IPS-18c (cell line): ENCODE measurements around the gene C1orf105.
A peak's percentile ranks its signal among the peaks of the same experiment; 100 is the strongest.

Experiments
- H3K4me3 ChIP-seq: 2 replicates; pipeline ENCODE4 v1.7.0; 2013; ENCODE audit warnings: low read depth, mild to moderate bottlenecking, low read length, moderate library complexity; ENCODE audit not compliant: insufficient read depth
- H3K9me3 ChIP-seq: one replicate; pipeline ENCODE4 v1.6.1; 2013; ENCODE audit warnings: mild to moderate bottlenecking, low read length, moderate library complexity; ENCODE audit not compliant: control insufficient read depth, insufficient read depth

The C1orf105 gene

GRCh38 chr1:172443666-172444453 lies 23.4 kb downstream of the C1orf105 start, which contains the start of gene PIGC:
Gene PIGC (minus strand): TSS chr1:172444069. CDS start chr1:172442622, 1,447 bp downstream.
- no peaks in the 10 kb centered on the region for H3K9me3 ChIP-seq
- H3K4me3 ChIP-seq: peak within 1 kb of the TSS; percentile 88

DNA sequence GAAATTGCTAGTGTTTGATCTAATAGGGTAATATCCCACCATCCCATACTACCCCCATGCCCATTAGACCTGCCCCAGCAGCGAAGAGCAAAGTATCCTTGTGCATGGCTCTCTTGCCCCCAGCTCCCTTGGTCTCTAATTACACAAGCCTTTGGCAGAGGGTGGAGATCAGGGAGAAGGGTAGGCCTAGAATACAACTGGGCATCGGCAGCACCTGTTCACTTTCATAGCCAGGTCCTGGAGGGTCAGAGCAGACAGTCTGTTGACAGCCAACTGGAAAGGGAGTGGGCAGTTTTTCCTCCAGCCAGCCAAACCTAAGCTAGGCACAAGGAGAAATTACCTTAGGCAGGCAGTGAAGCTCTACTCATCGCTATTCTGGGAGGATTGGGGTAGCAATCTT lies 26.1 kb downstream of the C1orf105 start:
- Histone ChIP-seq H3K4me3 (no peak overlapping the region), H3K9me3 (peaks cover 2% of the 10 kb centered on the region)

DNA sequence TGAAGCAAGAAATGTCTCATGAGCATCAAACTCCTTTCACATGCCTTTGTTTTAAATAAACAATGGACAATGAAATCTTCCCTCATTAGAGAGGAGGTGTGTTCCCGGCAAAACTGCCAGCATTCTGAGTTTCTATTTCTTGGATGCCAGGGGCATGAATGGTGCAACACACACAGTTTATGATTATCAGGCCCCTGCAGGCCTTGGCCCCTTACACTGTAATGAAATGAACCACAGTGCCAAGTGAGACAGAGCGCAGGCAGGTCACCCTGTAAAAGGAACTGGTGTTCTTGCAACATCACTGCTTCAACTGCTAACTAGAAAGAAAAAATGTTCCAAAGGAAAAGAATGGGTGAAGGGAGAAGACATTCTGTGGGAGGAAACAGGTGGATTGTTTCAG lies 27.2 kb downstream of the C1orf105 start:
- no peak overlapping the region for H3K4me3 ChIP-seq

GRCh38 chr1:172448995-172449584 lies 28.6 kb downstream of the C1orf105 start:
- Histone ChIP-seq H3K9me3 (peaks cover 2% of the 10 kb centered on the region), H3K4me3 (no peak overlapping the region)

More for the DNA sequence above, 27.2 kb downstream of the C1orf105 start:
- H3K9me3 ChIP-seq: peaks cover 2% of the 10 kb centered on the region

DNA sequence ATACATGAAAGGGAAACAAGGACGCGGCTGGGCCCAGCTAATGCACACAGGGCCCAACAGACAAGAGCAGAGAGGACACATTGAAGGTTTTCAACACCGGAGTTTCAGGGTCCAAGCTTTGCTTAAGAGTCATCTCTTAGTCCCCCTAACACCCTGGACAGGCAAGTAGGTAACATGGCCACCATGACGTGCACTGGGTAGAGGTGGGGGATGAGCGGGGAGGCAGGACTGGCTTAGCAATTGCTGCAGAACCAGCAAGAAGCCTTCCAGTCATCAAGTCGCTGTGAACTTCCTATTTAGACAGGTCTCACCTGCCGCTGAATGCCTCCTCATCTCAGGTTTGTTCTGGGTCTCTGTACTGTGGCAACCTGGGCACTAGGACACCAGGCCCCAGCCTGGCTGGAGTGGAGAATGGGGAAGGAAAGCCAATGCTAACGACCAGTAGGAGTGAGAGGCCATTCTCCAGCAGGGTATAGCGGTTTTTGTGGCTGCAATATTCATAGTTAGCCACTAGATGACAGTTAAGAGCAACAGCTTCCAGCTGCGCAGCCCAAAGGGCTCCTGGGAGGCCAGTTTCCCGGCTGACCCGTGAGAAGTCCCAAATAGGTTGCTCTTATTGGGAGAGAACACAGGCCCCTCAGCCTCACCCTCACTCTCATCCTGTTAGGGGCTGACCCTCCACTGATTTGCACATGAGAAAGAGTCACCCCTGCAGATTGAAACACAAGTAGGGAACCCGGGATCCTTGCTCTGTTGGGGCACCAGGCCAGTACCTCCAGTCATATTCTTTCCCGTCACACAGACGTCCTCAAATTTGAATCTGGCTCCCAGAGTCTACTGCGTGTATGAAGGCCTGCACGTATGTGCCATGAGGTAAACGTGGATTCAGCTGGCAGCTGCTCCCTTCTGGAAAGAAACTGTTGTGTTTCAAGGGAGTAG lies 29.4 kb downstream of the C1orf105 start:
- Histone ChIP-seq H3K9me3 (peaks cover 2% of the 10 kb centered on the region), H3K4me3 (no peak overlapping the region)

GRCh38 chr1:172450524-172450885 lies 30.0 kb downstream of the C1orf105 start:
- peaks cover 2% of the 10 kb centered on the region for H3K9me3 ChIP-seq

DNA sequence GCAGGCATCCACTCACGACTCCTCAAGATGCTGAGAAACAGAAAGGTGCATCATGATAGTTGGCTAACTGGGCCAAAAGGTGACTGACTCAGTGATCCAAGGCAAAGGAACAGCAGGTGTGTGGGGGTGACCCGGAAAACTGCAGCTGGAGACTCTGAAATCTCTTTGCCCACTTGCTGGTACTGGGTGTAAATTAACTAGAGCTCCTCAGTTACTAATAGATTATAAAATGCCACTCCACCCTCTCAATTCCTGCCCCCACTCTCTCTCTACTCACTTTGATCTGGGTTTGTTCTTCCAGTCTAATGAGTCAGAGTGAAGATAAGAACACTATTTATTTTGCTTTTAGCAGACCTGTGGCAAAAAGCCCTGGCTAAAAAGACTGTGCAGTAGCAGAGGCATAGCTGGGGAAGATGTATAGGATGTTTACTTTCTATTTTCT lies 30.5 kb downstream of the C1orf105 start:
- Histone ChIP-seq H3K9me3 (peaks cover 2% of the 10 kb centered on the region), H3K4me3 (no peak overlapping the region)

More at GRCh38 chr1:172450524-172450885, 30.0 kb downstream of the C1orf105 start:
- no peak overlapping the region for H3K4me3 ChIP-seq

DNA sequence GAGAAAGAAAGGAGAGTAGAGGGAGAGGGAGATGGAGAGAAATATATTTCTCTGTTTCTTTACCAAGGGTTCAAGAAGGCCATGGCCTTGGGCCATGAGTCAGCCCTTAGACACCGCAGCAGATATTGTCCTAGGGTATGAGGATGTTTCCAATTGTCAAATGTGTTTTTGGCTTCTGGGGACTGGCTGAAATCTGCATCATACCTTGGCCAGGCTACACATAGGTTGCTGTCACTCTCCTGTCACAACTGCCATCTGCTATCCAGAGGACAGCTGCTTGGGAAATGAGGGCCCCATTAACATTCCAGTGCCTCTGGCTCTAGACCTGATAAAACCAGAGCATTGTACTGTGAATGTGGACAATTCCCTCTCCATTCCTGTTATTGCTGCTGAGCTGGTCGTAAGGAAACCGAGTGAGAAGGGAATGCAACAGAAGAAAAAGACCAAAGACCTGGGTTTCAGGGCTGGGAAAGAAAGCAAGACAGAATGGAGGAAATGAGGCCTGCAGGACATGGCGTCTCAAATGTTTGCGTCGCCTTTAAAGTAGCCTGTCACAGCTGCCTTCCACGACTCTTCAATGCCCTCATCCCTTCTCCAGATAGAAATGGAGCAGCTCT lies 32.2 kb downstream of the C1orf105 start:
- Histone ChIP-seq H3K9me3 (peaks cover 2% of the 10 kb centered on the region), H3K4me3 (no peak overlapping the region)

- Histone ChIP-seq H3K4me3 (no peak overlapping the region), H3K9me3 (peaks cover 2% of the 10 kb centered on the region)
Observed at GRCh38 chr1:172453153-172453545, 32.7 kb downstream of the C1orf105 start.

DNA sequence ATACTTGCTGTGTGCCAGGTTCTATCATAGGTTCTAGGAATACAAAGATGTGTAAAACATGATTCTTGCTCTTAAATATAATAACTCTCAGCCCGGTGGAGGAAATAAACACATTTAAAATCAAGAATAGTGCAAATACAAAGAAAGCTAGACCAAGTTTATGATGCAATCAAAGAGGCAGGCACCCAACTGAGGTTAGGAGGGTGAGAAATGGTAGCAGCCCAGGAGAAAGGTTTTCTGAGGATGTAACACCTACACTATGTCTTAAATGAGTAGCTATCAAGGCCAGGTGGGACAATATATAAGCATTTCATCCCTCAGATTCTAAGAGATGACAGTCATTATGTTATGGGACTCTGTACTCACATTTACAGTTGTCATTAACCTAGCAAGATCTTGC lies 33.1 kb downstream of the C1orf105 start:
- no peak overlapping the region for H3K4me3 ChIP-seq
- H3K9me3 ChIP-seq: peaks cover 2% of the 10 kb centered on the region

DNA sequence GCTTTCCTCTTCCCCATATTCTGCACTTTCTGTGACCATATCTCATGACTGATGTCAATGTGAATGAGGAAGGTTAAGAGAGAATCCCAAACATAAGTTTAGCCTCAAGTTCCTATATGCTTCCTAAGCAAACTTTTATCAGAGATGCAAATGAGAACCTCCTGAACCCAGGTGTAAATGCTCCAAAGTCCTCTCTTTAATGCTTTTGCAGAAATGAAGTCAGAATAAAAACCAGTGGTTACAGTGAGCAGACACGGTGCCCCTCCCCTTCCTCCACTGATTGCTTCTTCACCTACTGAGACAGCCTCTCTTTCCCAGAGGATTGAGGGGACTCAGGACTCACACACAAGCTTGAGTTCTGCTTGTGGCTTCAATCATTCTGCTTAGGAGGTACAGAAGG lies 35.0 kb downstream of the C1orf105 start:
- H3K4me3 ChIP-seq: no peak overlapping the region
- no peaks in the 10 kb centered on the region for H3K9me3 ChIP-seq

- Histone ChIP-seq H3K9me3 (no peaks in the 10 kb centered on the region), H3K4me3 (no peak overlapping the region)
Observed at GRCh38 chr1:172456344-172456769, 35.9 kb downstream of the C1orf105 start.

- no peak overlapping the region for H3K4me3 ChIP-seq
- H3K9me3 ChIP-seq: no peaks in the 10 kb centered on the region
Observed at GRCh38 chr1:172457479-172458130, 37.1 kb downstream of the C1orf105 start.

DNA sequence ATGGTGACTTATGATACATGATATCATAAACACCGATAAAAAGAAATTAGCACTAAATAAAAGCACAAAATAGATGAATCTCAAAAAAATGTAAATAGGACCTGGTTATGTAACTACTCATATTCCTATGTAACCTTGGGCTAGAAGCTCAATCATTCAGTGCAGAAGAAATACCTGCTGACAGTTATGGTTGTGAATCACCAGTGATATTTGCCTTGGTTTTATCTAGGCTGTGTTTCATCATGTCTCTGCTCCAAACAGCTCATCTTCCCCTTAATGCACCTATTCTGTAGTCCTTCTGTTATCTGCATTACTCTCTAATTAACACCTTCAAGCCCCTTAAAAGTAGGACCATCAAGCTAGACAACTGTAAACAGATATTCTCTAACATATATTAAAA lies 39.7 kb downstream of the C1orf105 start:
- H3K4me3 ChIP-seq: no peak overlapping the region
- no peaks in the 10 kb centered on the region for H3K9me3 ChIP-seq

DNA sequence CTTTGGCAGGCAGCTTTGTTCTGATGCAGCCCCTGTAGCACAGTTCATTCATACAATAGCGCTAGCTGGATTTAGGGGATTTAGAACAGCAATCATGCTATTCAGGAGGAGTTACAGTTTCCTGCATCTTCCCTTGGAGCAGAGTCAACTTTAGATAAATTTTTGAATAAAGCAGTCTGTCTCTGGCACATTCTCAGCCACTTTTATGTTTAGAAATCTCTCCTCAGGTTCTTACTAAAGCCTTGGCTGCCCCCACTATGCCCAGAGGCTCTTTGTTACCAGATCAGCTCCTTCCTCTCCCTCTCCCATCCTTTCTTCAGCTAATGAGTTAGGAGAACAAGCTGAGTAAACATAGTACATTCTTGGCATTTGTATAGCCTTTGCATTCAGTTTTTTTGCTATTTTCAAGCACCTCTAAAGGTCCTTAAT lies 40.4 kb downstream of the C1orf105 start:
- Histone ChIP-seq H3K9me3 (no peaks in the 10 kb centered on the region), H3K4me3 (no peak overlapping the region)

GRCh38 chr1:172465617-172466016 lies 45.1 kb downstream of the C1orf105 start:
- no peak overlapping the region for H3K4me3 ChIP-seq
- no peaks in the 10 kb centered on the region for H3K9me3 ChIP-seq
